WTC11 (cell line): ENCODE measurements around the gene DPYSL5.

ENCODE experiments used
- CBFB ChIP-seq: sonication (generic); formaldehyde crosslinking; IDR thresholded peaks from 2 replicates; pipeline ENCODE4 v1.8.1; 2022; ENCODE audit warnings: mild to moderate bottlenecking, low read depth, missing genetic modification reagents
- FOXJ3 ChIP-seq: sonication (generic); formaldehyde crosslinking; IDR thresholded peaks from 2 replicates; pipeline ENCODE4 v1.9.0; 2021; ENCODE audit warnings: missing genetic modification reagents, mild to moderate bottlenecking, borderline replicate concordance
- FOXK1 ChIP-seq: sonication (generic); formaldehyde crosslinking; IDR thresholded peaks from 2 replicates; pipeline ENCODE4 v1.8.0; 2022; ENCODE audit warnings: mild to moderate bottlenecking, moderate library complexity, missing genetic modification reagents
- JUN ChIP-seq: sonication (generic); formaldehyde crosslinking; IDR thresholded peaks from 2 replicates; pipeline ENCODE4 v1.8.0; 2023; ENCODE audit warnings: mild to moderate bottlenecking, missing genetic modification reagents
- NR2C2 ChIP-seq: sonication (generic); formaldehyde crosslinking; IDR thresholded peaks from 2 replicates; pipeline ENCODE4 v1.8.0; 2022; ENCODE audit warnings: mild to moderate bottlenecking, missing genetic modification reagents
- ZNF121 ChIP-seq: sonication (generic); formaldehyde crosslinking; IDR thresholded peaks from 2 replicates; pipeline ENCODE4 v1.8.0; 2023; ENCODE audit warnings: missing genetic modification reagents
- ZNF317 ChIP-seq: sonication (generic); formaldehyde crosslinking; IDR thresholded peaks from 2 replicates; pipeline ENCODE4 v1.8.1; 2023; ENCODE audit warnings: low read depth, mild to moderate bottlenecking, moderate library complexity, missing genetic modification reagents, borderline replicate concordance
- TF ChIP-seq, protein P1 (sequence below): fragments of 200-600 bp; IDR thresholded peaks from 2 replicates; pipeline ENCODE4 v1.8.0; 2022; ENCODE audit warnings: antibody characterized with exemption

DNA sequence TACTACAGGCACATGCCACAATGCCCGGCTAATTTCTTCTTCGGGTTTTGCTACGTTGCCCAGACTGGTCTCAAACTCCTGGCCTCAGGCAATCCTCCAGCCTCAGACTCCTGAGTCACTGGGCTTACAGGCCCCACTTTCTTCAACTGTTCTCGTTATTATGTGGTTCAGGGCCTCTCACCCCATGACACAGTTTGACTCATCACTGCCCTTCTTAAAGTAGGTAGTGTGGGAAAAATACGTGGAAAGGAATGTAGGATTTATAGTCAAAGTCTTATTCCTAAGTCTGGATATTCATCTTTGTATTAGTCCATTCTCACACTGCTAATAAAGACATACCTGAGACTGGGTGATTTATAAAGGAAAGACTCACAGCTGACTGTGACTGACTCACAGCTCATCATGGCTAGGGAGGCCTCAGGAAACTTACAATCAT lies 42.7 kb upstream of the DPYSL5 start:
- TF ChIP-seq NR2C2 (CRISPR knock-in tag) (no peak), FOXK1 (CRISPR knock-in tag) (no peak), FOXJ3 (no peak), CBFB (no peak), ZNF317 (CRISPR knock-in tag) (no peak), JUN (CRISPR knock-in tag) (no peak), ZNF121 (CRISPR knock-in tag) (no peak)
- TF ChIP-seq, protein P1, sequence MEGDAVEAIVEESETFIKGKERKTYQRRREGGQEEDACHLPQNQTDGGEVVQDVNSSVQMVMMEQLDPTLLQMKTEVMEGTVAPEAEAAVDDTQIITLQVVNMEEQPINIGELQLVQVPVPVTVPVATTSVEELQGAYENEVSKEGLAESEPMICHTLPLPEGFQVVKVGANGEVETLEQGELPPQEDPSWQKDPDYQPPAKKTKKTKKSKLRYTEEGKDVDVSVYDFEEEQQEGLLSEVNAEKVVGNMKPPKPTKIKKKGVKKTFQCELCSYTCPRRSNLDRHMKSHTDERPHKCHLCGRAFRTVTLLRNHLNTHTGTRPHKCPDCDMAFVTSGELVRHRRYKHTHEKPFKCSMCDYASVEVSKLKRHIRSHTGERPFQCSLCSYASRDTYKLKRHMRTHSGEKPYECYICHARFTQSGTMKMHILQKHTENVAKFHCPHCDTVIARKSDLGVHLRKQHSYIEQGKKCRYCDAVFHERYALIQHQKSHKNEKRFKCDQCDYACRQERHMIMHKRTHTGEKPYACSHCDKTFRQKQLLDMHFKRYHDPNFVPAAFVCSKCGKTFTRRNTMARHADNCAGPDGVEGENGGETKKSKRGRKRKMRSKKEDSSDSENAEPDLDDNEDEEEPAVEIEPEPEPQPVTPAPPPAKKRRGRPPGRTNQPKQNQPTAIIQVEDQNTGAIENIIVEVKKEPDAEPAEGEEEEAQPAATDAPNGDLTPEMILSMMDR = no peak
